ENCODE measurements around the gene RHBDF1.

DNA sequence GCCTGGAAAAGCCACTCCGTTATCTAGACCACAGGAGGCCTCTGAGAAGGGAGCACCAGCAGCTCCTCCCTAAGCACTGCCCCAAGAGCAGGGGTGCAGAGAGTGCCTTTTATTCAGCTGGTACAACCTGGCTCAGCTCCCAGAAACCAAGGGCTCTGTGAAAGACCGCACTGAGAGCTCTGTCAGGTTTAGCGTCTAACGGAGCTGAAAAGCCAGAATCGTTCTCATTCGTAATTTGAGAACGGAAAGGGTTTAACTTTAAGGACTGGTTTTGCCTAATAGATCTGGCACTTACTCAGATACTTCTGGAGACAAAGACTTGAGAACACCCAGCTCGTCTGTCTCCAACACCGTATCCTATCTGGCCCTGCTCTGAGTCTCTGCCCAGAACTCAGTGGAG, 19.1 kb upstream of the RHBDF1 start:
- TF ChIP-seq, protein P1, sequence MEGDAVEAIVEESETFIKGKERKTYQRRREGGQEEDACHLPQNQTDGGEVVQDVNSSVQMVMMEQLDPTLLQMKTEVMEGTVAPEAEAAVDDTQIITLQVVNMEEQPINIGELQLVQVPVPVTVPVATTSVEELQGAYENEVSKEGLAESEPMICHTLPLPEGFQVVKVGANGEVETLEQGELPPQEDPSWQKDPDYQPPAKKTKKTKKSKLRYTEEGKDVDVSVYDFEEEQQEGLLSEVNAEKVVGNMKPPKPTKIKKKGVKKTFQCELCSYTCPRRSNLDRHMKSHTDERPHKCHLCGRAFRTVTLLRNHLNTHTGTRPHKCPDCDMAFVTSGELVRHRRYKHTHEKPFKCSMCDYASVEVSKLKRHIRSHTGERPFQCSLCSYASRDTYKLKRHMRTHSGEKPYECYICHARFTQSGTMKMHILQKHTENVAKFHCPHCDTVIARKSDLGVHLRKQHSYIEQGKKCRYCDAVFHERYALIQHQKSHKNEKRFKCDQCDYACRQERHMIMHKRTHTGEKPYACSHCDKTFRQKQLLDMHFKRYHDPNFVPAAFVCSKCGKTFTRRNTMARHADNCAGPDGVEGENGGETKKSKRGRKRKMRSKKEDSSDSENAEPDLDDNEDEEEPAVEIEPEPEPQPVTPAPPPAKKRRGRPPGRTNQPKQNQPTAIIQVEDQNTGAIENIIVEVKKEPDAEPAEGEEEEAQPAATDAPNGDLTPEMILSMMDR (IDR thresholded peaks at IDR 0.05; ENCODE audit: insufficient read depth, low read depth, low read length): no peak
- TF ChIP-seq EZH2 (IDR thresholded peaks at IDR 0.05; ENCODE audit: insufficient read depth, low read length): no peak
